Measurements from ENCODE around the gene PCIF1.
"Not testable (repeated sequence)": the region's sequence is repeated elsewhere in the genome, so short reads cannot be mapped to it uniquely, and the experiment has no call there.

PCIF1 gene

DNA sequence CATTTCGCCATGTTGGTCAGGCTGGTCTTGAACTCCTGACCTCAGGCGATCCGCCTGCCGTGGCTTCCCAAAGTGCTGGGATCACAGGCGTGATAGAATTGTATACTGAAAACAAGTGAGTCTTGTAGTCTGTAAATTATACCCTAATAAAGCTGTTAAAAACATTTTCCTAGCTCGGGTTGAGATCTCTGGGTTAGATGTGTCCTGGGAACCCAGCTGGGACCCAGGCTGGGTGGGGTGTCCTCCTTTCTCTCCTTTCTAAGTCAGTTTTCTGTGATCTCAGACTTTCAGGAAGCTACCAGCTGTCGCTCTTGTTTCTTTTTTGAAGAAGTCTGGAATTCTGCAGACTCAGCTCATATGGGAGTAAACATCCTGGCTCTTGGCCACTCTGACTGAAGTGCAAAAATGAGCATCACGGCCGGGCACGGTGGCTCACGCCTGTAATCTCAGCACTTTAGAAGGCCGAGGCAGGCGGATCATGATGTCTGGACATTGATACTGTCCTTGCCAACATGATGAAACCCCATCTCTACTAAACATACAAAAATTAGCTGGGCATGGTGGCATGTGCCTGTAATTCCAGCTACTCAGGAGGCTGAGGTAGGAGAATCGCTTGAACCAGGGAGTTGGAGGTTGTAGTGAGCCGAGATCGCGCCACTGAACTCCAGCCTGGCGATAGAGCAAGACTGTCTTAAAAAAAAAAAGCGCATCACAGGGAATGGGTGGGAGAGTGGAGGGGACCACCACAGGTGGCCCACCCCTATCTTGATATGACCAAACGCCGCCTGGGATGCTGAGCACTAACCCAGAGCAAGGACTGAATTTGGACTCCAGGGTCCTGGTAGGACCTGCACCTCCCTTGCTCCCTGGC is 9.9 kb upstream of the PCIF1 start:
- DNase-seq (ENCODE audit: low spot score) = no peak

DNA sequence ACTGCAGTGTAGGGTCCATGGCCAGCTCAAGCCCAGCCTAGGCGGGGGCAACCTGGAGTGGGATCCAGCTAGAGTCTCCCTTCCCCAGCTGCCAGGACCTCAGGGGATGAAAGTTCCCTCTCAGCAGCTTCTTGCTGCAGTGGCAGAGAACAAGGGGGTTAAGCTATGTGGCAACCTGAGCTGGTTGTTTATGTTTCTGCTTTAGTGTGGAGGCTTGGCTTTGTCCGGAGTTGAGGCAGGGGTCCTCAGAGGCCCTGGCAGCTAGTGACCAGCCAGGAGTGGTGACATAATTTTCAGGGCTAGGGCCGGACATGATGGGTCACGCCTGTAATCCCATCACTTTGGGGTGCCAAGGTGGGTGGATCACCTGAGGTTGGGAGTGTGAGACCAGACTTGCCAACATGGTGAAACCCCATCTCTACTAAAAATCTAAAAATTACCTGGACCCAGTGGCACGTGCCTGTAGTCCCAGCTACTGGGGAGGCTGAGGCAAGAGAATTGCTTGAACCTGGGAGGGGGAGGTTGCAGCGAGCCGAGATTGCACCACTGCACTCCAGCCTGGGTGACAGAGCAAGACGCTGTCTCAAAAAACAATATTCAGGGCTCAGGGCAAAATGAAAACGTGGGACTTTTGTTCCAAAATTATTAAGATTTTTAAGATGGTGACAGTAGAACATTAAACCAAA is 8.5 kb upstream of the PCIF1 start:
- no peak for DNase-seq (ENCODE audit: low spot score)

DNA sequence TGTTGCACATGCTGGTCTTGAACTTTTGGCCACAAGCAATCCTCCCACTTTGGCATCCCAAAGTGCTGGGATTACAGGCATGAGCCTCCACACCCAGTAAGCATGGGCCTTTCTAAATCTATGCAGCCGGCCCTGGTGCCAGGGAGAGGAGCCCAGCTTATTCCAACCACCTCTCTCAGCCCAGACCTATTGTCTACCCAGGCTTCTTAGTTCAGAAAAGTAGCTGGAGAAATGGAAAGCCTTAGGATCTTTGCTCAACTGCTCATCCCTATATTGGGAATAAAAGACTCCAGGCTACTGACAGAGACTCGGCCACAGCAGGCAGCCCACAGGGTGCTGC is 7.8 kb upstream of the PCIF1 start:
- DNase-seq (ENCODE audit: low spot score) = no peak

DNA sequence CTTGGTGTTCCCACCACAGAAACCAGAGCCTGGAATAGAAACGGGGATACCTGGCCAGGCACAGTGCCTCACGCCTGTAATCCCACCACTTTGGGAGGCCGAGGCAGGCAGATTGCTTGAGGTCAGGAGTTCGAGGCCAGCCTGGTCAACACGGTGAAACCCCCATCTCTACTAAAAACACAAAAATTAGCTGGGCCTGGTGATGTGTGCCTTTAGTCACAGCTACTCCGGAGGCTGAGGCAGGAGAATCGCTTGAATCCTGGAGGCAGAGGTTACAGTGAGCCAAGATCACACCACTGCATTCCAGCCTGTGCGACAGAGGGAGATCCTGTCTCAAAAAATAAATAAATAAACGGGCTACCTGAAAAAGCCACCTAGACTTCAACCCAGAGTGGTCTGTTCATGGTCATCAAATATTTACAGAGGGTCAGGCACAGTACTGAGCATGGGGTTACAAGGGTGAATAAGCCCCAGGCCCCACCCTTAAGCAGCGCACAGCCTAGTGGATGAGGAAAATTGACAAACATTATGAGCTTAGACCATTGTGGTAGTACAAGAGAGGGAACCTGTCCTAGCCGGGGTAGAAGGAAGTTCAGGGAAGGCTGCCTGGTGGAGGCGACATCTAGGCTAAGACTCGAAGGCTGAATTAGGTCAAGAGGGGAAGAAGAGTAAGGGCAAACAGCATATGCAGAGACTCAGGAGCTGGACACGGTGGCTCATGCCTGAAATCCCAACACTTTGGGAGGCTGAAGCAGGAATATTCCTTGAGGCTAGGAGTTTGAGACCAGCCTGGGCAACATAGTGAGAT is 7.2 kb upstream of the PCIF1 start:
- no peak for DNase-seq (ENCODE audit: low spot score)

DNA sequence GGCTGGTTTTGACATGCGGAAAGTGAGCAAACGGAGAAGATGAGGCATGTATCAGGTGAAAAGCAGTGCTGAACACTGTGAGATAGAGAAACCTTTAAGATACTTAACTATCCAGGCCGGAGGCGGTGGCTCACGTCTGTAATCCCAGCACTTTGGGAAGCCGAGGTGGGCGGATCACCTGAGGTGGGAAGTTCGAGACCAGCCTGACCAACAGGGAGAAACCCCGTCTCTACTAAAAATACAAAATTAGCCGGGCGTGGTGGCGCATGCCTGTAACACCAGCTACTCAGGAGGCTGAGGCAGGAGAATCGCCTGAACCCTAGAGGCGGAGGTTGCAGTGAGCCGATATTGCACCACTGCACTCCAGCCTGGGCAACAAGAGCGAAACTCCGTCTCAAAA is 2.8 kb upstream of the PCIF1 start:
- not testable (repeated sequence) for DNase-seq (ENCODE audit: low spot score)

DNA sequence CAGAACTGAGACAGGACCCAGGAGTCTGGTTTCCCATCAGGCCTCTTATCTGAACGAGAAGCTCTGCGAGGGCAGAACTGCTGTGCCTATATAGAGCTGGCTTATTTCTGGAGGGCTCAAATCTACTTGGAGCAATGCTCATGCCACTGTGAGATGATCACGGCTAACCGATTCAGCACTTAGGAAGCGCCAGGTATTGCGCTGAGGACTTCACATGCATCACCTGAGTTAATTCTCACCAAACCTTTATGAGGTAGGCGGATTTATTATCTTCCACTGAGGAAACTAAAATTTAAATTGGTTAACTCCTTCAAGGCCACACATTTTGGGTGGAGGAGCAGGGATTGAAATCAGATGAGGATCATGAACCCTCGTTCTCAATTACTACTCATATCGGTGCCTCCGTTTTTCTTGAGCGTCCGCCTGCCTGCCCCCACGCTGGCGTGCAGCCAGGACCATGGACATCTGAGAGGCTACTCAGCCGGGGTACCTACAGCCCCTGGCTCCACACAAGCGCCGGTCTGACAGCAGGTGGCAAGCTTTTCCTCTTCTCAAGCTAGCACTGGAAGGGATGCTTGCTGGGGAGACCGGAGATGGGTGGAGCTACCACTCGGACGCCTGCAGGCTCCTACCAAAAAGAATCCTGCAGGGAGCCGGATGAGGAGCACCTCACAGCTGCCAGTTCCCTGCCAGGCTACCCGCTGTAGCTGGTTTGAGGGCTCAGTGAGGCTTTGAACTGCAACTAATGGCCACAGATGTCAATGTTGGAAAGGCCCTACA is 1.0 kb upstream of the PCIF1 start:
- DNase-seq (ENCODE audit: low spot score) = peak; percentile 77

DNA sequence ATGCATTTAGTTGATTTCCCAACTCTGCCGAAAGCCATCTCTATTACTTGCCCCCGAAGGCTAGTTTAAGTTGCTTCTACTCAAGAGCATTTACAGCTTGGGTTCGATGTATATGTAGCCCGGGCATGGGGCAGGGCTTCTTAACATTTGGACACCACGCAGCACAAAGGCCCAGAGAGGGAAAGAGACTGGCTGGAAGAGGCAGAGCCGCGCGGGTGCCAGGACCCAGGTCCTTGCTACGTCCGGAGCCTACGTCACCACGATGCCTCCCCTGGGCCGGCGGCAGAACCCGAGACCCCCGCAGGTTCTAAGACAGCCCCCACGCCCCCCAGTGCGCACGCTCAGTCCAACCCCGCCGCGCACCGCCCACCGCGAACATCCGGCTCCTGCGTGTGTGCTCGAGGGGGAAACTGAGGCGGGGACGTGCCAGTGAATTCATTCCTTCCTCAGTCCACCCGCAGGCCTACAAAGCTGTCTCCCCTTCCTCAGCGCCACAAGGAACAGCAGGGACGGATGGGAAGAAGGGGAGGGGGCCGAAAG is 367 bp upstream of the PCIF1 start:
- DNase-seq (ENCODE audit: low spot score) = peak; percentile 78

DNA sequence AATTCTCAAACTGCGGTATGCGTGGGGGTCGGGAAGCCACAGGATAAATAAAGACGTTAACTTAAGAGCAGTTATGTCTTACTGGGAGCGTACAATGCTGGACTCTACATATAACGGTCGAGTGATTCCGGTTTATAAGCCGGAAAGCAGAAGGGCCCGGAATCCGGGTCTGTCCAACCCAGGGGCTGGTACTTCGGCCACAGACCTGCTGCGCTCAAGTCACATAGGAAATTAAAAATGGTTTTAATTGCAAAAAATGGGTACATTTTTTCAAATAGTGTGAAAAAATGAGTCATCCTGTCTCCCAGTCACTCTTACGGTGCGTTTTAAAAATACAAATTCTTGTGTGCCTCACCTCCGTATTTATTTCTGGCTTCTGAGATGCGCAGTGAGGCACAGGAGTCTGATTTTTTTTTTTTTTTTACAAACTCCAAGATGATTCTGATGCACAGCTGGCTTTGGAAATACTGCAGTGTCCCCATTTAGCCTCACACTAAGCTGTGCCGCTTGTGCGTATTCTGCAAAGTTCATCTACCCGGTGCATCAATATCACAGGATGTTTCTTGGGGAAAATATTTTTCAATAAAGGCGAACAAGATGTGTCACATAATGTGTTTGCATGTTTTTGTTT is 1.0 kb downstream of the PCIF1 start:
- peak; percentile 47 for DNase-seq (ENCODE audit: low spot score)

DNA sequence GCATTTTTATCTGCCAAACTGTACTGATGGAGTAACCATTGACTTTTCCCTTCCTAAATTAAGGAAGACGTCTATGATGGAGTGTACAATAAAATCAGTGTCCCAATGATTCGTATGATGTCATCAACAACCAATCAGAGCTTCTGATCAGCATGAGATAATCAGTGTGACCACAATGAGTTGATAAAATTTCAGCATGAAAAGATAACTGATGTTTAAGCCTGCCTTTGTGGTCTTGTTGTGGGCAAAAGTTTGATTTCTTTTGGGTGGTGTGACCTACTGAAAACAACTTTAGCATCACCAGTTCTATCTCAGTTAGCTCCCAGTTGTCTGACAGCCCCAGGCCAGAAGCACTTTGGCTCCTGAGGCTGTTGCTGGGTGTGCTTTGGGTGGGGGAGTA is 3.3 kb downstream of the PCIF1 start:
- DNase-seq (ENCODE audit: low spot score) = no peak

DNA sequence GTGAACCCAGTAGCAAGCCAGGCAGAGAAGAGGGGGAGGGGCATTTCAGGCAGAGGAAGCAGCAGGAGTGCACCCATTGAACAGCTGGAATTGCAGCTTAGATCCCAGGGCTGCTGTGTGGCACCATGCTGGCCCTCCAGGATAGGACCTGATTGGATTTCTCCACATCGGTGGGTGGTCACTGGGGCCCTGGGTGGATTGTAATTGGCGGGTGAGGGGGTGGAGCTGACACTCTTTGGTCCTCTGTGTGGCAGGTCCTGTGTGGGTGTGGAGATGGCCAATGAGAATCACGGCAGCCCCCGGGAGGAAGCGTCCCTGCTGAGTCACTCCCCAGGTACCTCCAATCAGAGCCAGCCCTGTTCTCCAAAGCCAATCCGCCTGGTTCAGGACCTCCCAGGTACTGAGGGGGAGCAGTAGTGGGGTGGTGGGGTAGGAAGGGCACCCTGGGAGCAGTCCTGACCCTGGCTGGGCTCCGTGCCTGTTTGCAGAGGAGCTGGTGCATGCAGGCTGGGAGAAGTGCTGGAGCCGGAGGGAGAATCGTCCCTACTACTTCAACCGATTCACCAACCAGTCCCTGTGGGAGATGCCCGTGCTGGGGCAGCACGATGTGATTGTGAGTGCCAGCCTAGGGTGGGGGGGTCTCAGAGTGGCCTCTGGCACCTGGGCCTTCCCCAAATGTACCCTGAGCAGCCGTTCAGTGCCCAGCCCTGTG is 4.4 kb downstream of the PCIF1 start:
- no peak for DNase-seq (ENCODE audit: low spot score)

DNA sequence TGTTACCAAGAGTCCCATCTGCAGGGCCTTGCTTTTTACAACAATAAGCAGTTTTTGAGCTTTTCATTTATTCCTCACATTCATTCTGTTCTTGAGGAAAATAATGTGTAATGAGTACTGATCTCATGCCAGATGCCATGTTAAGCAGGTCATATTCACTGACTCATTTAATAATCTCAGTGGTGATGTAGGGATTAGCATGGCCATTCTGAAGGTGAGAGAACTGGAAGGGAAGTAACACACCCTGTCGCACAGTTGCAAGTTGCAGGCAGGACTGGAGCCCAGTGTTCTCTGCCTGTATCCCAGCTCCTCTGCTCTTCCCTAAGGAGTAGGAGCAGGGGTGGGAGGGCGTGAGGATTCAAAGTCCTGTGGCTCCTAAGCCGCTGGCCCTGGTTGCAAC is 5.6 kb downstream of the PCIF1 start:
- DNase-seq (ENCODE audit: low spot score) = no peak

DNA sequence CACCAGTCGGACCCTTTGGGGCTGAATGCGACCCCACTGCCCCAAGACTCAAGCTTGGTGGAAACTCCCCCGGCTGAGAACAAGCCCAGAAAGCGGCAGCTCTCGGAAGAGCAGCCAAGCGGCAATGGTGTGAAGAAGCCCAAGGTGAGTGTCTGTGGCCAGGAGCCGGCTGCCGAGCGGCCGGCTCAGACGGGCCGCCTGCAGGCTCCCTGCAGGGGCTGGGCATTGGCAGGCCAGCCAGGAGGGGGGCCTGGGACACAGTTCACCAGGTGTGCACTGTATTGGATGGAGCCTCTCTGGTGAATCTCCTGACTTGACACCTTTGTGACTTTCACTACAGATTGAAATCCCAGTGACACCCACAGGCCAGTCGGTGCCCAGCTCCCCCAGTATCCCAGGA is 6.0 kb downstream of the PCIF1 start:
- no peak for DNase-seq (ENCODE audit: low spot score)

DNA sequence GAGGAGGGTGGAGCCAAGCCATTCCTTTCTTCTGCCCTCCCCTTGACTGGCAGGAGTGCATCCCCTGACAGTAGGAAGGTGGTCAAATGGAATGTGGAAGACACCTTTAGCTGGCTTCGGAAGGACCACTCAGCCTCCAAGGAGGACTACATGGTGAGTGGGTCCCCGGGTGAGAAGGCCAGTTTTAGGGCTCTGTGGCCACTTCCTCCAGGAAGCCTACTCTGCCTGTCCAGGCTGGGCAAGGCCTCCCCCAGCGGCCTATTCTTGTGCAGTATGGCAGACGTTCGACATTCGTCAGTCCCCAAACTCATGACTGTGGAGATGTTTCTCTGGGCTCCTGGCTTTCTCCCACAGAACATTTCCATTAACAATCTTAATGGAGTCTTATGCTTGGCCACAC is 9.1 kb downstream of the PCIF1 start:
- DNase-seq (ENCODE audit: low spot score) = no peak

DNA sequence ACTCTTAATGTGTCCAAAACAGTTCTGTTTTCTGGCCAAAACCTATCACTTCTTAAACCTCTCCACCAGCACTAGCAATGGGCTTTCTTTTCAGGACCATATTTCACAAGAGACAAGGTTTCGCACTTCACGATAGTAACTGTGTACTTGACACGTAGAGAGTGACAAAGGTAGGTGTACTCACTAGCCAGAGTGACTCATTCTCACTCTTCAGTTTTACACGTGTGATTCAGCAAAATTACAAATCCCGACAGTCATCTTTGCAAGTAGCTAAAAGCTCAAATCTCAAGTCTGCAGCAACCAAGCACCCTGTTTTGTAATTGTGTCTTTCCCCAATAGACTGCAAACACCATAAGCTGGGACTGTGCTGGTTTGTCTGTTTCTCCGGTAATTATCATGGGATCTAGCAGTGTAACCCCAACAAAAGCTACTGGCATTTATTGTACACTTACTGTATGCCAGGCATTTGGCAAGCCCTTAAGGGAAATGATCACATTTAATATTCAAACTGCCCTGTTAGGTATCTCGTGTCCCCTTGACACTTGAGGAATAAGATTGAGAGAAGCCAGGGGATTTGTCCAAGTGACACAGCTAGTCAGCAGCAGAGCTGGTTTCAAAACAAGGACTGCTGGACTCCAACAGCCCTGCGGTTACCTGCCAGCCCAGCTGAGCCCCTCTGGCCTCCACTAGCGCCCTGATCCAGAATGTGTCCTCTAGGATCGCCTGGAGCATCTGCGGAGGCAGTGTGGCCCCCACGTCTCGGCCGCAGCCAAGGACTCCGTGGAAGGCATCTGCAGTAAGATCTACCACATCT is 9.9 kb downstream of the PCIF1 start:
- peak; percentile 56 for DNase-seq (ENCODE audit: low spot score)

DNA sequence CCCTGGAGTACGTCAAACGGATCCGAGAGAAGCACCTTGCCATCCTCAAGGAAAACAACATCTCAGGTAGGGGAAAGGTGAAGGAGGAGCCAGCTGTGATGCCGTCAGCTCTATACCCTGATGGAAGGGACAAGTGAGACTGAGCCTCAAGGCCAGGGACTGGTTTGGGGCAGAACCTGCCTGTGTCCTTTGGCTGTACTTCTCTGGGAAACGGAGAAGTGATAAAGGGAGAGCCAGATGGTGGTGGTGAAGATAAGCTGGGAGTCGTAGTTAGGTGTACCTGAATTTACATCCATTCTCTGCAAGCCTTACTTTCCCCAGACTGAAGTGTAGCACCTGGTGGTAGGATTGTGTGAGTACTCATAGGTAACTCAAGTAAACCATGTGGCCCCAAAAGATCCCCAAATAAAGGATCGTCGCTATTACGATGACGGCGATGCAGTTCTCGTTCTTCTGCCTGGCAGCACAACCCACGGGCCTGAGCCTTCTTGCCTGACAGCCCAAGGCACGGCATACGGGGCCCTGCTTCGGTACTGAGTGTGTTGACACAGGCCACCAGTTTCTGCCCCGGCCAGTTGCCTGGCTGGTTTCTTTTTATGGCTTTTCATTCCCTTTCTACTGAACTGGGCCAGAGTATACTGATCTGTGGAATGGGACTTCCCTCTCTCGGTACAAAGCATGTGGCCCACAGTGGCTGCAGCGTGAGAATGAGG is 10.6 kb downstream of the PCIF1 start:
- no peak for DNase-seq (ENCODE audit: low spot score)

DNA sequence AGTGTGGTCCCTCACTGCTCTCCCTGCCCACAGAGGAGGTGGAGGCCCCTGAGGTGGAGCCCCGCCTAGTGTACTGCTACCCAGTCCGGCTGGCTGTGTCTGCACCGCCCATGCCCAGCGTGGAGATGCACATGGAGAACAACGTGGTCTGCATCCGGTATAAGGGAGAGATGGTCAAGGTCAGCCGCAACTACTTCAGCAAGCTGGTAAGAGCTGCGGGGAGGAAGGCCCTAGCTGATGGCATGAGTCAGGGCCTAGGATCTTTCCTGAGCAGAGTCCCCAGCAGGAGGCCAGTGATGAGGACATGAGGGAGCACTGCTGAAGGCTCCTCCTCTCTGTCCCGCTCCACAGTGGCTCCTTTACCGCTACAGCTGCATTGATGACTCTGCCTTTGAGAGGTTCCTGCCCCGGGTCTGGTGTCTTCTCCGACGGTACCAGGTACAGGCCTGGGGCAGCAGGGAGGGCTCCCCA is 11.2 kb downstream of the PCIF1 start:
- DNase-seq (ENCODE audit: low spot score) = no peak

DNA sequence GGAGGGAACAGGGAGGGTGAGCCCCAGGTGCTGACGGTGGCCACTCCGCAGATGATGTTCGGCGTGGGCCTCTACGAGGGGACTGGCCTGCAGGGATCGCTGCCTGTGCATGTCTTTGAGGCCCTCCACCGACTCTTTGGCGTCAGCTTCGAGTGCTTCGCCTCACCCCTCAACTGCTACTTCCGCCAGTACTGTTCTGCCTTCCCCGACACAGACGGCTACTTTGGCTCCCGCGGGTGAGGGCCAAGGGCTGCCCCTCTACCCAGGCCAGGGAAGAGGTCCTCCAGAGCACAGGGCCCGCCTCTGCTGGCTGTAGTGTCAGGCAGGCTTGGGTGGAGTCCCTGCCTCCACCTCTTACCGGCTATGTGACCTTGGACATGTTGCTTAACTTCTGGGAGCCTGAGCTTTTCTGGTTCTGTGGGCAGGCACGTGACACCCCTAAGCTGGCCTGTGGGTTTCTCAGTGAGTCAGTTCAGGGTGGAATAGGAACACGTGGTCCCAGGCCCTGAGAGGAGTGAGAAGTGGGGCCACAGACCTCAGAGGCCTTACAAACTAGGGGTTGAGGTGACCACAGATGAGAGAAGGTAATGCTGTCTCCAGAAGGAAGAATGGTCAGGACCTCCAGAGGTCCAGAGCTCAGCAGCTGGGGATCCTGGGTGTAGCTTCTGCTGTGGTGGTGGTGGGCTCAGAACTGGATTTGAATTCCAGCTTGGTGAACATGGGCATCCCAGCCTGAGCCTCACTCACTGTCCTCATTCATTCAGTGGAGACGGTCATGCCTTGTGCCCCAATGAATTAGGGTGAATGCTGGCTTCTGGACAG is 11.9 kb downstream of the PCIF1 start:
- no peak for DNase-seq (ENCODE audit: low spot score)
